Kasumi-1 (cell line): Measurements from ENCODE around the gene NLRP7.
"Not testable (repeated sequence)": the region's sequence is repeated elsewhere in the genome, so short reads cannot be mapped to it uniquely, and the experiment has no call there.

Experiments
- DNase-seq, 2 experiments: peaks; one replicate each; lab custom pipeline; 2025; lab: John Stamatoyannopoulos, UW

The NLRP7 gene

GRCh38 chr19:54947381-54947780 lies at the start of gene NLRP7:
NLRP7 (minus strand) TSS chr19:54947530.
- no peak for DNase-seq

- DNase-seq = no peak
These were observed 48.2 kb upstream of the NLRP7 start for GRCh38 chr19:54995561-54995960.

GRCh38 chr19:54989531-54989930 lies 42.2 kb upstream of the NLRP7 start:
- DNase-seq = not testable (repeated sequence)

- DNase-seq = not testable (repeated sequence)
These were observed 35.2 kb upstream of the NLRP7 start for GRCh38 chr19:54982562-54982961.

GRCh38 chr19:54973229-54974090 lies 26.1 kb upstream of the NLRP7 start:
- DNase-seq = peak; percentile 79 to 85

GRCh38 chr19:54971446-54971845 lies 24.1 kb upstream of the NLRP7 start:
- DNase-seq = not testable (repeated sequence)

GRCh38 chr19:54969647-54970046 lies 22.3 kb upstream of the NLRP7 start:
- DNase-seq = no peak

GRCh38 chr19:54967611-54968010 lies 20.3 kb upstream of the NLRP7 start:
- no peak for DNase-seq

GRCh38 chr19:54965055-54965454 lies 17.7 kb upstream of the NLRP7 start:
- DNase-seq = not testable (repeated sequence)

GRCh38 chr19:54959840-54960239 lies 12.5 kb upstream of the NLRP7 start:
- peak; percentile 92 to 95 for DNase-seq

- no peak for DNase-seq
These were observed 8.0 kb upstream of the NLRP7 start for GRCh38 chr19:54955376-54955775.

- DNase-seq = not testable (repeated sequence)
These were observed 6.0 kb upstream of the NLRP7 start for GRCh38 chr19:54953345-54953713.

GRCh38 chr19:54952591-54953344 lies 5.4 kb upstream of the NLRP7 start:
- DNase-seq = peak; percentile 55 to 66

GRCh38 chr19:54950580-54950979 lies 3.2 kb upstream of the NLRP7 start:
- peak; percentile 25 to 37 for DNase-seq

GRCh38 chr19:54949412-54949811 lies 2.1 kb upstream of the NLRP7 start:
- DNase-seq = no peak

GRCh38 chr19:54943772-54944361 lies 3.5 kb downstream of the NLRP7 start:
- DNase-seq = not testable (repeated sequence)

- DNase-seq = not testable (repeated sequence)
These were observed 7.8 kb downstream of the NLRP7 start for GRCh38 chr19:54939538-54939937.

GRCh38 chr19:54938906-54939305 lies 8.4 kb downstream of the NLRP7 start:
- no peak for DNase-seq

- DNase-seq = peak in 1 of 2 experiments; percentile 10
These were observed 9.4 kb downstream of the NLRP7 start for GRCh38 chr19:54937926-54938325.

GRCh38 chr19:54928299-54928698 lies 19.0 kb downstream of the NLRP7 start:
- DNase-seq = peak; percentile 17 to 55

GRCh38 chr19:54923276-54923675 lies 24.1 kb downstream of the NLRP7 start:
- no peak for DNase-seq

GRCh38 chr19:54921082-54921481 lies 26.2 kb downstream of the NLRP7 start:
- no peak for DNase-seq
